ENCODE data around the gene SDK2. TPM values are rescaled to one million over a fixed set of nuclear protein-coding genes. Genes with fewer than 3 reads are reported as not detected.

The SDK2 gene
- total and polyA plus RNA-seq, 2 of the 8 experiments (the other 6 are each of a cell fraction or from before 2014, with no cell fraction given) = 3.9 to 4.1 TPM

DNA sequence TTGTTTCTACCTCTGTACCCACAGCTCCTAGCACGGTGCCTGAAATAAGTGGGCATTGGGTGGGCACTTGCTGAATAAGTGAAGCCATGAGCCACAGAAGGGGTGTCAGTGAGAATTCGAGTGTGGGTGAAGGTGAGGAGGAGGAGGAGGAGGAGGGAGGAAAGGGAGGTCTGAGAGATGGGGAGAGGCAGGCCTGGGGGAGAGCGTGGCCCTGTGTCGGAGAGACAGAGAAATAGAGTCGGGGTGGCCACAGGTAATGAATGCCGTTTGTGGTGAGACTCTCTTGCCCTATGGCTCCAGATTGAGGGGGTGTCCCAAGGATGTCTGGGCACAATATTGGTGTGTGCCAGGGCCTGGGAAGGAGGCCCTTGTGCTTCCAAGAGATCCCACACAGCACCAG lies 49.2 kb downstream of the SDK2 start (continued):
- TF ChIP-seq EGR1 (IDR thresholded peaks at IDR 0.05; ENCODE audit: borderline replicate concordance, low read depth, low read length) (no peak), KDM1A (IDR thresholded peaks at IDR 0.05; ENCODE audit: borderline replicate concordance, low read length) (no peak)
